ENCODE measurements around the gene STK32A.

The STK32A gene

DNA sequence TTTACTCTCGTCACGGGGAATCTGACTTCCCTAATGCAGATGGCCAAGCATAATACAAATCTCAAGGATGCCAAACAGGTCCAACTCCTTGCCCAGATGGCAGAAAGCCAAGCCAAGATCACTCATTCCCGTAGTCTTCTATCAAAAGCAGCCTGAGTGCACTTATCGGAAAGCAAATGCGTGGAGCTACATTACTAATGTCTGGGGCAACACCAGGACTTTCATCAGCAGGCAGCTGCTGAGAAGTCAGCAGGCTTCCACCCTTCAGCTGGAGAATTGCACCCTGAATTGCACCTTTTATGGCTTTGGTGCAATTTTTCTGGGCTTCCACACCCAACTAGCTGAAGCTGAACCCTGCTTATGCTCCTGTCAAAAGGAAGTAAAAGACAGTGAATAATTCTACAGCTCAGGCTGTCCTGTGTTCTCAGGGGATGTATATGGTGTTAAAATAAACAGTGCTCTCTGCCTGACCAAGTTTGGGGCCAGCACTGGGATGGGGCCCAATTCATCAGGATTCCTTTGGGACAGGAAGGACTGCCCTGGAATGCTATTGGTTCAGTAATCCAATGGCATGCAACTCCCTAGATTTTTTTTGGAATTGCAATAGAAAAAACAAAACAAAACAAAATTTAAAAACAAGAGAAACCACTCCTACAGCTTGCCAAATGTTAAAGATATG is 182.4 kb downstream of the STK32A start:
- TF ChIP-seq, protein P1, sequence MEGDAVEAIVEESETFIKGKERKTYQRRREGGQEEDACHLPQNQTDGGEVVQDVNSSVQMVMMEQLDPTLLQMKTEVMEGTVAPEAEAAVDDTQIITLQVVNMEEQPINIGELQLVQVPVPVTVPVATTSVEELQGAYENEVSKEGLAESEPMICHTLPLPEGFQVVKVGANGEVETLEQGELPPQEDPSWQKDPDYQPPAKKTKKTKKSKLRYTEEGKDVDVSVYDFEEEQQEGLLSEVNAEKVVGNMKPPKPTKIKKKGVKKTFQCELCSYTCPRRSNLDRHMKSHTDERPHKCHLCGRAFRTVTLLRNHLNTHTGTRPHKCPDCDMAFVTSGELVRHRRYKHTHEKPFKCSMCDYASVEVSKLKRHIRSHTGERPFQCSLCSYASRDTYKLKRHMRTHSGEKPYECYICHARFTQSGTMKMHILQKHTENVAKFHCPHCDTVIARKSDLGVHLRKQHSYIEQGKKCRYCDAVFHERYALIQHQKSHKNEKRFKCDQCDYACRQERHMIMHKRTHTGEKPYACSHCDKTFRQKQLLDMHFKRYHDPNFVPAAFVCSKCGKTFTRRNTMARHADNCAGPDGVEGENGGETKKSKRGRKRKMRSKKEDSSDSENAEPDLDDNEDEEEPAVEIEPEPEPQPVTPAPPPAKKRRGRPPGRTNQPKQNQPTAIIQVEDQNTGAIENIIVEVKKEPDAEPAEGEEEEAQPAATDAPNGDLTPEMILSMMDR (IDR thresholded peaks at IDR 0.05; ENCODE audit: low read depth, low read length), result no peak
- peak; percentile 82 for DNase-seq (ENCODE audit: extremely low read depth, low read depth)

DNA sequence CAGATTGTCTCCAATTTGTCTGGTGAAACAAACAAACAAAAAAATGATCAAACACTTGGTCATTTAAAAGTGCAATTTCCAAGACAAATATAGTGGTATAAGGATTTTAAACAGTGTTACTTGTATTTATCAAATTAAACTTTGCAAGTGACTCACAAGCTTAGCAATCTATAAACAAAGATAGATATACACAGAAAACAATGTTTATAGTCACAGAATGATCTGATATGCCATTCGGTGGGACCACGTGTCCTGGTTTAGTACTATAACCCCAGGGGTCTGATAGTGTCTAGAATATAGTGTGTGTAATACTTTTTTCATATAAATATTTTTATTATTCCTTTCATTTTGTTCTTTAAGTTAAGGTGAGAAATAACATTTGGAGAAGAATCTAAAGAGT is 183.8 kb downstream of the STK32A start:
- DNase-seq (ENCODE audit: extremely low read depth, low read depth), result no peak
- TF ChIP-seq, protein P1 (IDR thresholded peaks at IDR 0.05; ENCODE audit: low read depth, low read length), result no peak

DNA sequence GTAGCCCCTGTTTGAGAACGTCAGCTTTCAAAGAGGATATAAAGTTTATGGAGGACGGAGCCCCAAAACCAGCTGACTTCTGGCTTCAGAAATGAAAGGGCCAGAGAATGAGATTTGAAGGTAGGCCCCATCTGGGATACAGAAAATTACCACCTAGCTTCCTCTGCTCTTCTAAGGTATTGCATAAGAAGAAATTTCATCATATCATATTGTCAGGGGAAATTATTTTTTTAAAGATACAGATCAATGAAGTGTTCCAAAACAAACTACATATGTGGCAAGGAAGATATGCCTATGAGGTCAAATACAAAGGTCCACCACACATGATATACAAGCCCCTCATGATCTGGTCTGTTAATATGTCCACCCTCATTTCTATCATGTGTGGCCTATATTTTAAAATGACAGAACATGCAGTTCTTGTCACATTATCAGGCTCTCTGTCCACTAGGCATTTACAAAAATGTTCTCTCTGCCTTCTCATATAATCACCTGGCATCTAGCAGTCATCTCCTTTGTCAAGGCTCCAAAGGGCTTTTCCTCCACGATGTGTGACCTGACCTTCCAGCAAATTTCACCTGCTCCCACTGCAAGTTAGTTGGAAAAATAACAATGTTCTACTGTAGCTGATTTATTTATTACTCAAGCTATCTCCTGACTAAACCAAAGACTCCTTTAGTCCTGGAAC is 192.0 kb downstream of the STK32A start:
- no peak for DNase-seq (ENCODE audit: extremely low read depth, low read depth)
- TF ChIP-seq, protein P1 (IDR thresholded peaks at IDR 0.05; ENCODE audit: low read depth, low read length), result no peak

DNA sequence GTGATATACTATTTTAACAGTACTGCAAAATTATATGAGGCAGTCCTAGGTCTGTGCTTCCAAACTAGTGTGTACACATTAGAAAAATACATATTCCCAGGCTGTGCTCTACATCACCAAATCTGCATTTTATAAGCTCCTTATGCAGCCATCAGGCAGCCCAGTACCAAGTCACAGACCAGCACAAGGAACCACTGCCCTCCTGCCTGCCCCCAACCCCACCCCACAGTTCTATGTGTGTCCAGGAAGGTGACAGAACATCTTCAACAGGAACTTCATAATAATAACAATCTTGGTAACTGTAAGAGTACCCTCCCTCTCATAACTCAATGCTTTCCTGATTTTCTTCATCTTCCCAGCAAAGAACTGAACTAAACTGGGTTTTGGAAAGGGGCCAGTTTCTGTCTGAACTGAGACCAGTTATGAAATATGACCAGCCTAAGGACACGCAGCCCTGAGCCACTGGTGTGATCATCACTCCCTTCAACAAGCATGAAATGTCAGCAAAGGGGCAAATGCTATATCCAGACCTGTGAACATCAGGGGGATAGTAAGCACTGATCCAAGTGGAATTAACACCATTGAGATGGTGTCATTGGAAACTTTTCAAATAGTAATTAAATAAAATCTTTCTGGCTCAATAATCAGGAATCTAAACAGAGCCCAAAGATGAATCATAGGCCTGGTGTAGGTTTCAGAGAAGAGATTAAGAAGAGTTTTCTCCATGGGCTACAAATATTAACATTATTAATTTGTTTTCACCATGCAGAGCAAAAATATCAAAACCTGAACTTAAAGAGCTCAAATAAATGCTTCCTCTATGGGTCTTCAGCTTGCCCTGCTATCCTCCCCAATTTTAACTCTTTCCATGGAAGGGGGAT is 192.9 kb downstream of the STK32A start:
- TF ChIP-seq, protein P1 (IDR thresholded peaks at IDR 0.05; ENCODE audit: low read depth, low read length), result no peak
- DNase-seq (ENCODE audit: extremely low read depth, low read depth), result peak; percentile 29

DNA sequence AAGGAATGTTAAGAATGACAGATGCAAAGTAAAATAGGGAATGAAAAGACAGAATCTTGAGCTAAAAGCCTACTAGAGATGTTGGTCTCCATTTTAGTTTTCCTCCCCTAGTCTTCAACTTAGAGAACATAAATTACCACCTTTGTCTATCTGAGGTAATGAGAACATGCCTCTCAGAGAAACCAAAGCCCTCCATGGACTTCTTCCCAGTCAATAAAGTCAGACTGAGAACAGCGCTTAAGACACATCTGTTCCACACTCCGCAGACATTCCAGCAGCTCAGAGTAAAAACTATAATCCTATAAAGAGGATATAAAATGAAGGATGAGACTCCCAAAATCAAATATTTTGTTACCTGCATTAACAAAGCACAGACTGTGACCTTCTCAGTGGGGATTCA is 195.8 kb downstream of the STK32A start:
- DNase-seq (ENCODE audit: extremely low read depth, low read depth), result no peak
- TF ChIP-seq, protein P1 (IDR thresholded peaks at IDR 0.05; ENCODE audit: low read depth, low read length), result no peak

DNA sequence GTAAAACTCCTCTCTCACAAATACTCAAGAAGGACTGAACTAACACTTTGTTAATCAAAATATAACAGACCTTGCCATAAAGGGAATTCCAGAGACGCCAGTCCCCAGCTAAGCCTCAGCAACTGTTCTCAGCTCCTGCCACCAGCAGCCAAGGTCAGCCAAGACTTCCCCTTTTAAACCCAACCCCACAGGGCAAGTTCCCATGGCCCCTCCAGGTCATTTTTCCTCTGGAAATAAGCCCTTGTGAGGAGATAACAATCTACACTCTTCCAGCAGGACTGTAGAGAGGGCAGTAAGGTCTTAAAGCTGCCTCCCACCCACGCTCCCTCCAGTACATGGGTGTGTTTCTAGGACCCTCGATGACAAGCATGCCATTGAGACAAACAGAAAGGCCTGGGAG is 196.8 kb downstream of the STK32A start:
- no peak for DNase-seq (ENCODE audit: extremely low read depth, low read depth)
- TF ChIP-seq, protein P1 (IDR thresholded peaks at IDR 0.05; ENCODE audit: low read depth, low read length), result no peak

Measured in AG09319 (cell line).